ENCODE data around the gene CELF4. TPM values are rescaled to one million over a fixed set of nuclear protein-coding genes. Genes with fewer than 3 reads are reported as not detected.

The CELF4 gene
- total and polyA plus RNA-seq, 2 donors (not counting 3 experiments of a cell fraction or from before 2014, with no cell fraction given) = not detected

GRCh38 chr18:37318360-37319355 lies 246.9 kb downstream of the CELF4 start:
- intact Hi-C loops (cut with micrococcal nuclease) (no loop called here), dilution Hi-C loops (cut with MboI; ENCODE audit: extremely low pct_ligation_motif_present, low sequenced_read_pairs) (no loop called here)
- H3K4me3 ChIP-seq (replicated peaks in 1 of 3; ENCODE audit: insufficient read depth in 1 of 3, low read depth in 1 of 3, low read length in 3 of 3) = no peak overlapping the region
- H3K9ac ChIP-seq (replicated peaks; ENCODE audit: extremely low read depth, insufficient read depth, low read length) = no peak overlapping the region
- no peaks in the 10 kb centered on the region for H3K36me3 ChIP-seq (ENCODE audit: control insufficient read depth in 2 of 2, extremely low read depth in 1 of 2, insufficient read depth in 2 of 2, low read length in 2 of 2)
- H3K79me2 ChIP-seq (ENCODE audit: control insufficient read depth, insufficient read depth, low read length) = no peaks in the 10 kb centered on the region
- no peak overlapping the region for H3K4me2 ChIP-seq (ENCODE audit: insufficient read depth, low read length)
- FAIRE-seq = no peak
- H3K9me3 ChIP-seq (replicated peaks; ENCODE audit: control insufficient read depth, insufficient read depth, low read length) = no peaks in the 10 kb centered on the region
- TF ChIP-seq POLR2AphosphoS5 (IDR thresholded peaks at IDR 0.05; ENCODE audit: insufficient read depth, low read depth, low read length) = no peak
- TF ChIP-seq POLR2A (IDR thresholded peaks at IDR 0.05; ENCODE audit: low read depth, low read length) = no peak
- no peak for TF ChIP-seq MYC (IDR thresholded peaks at IDR 0.05; ENCODE audit: low read depth, low read length)
- no peak for TF ChIP-seq EZH2 (IDR thresholded peaks at IDR 0.05; ENCODE audit: borderline replicate concordance, low read depth, low read length, severe bottlenecking)
- TF ChIP-seq FOS (IDR thresholded peaks at IDR 0.05; ENCODE audit: borderline replicate concordance, insufficient read depth, low read length) = no peak
- TF ChIP-seq JUN (IDR thresholded peaks at IDR 0.05; ENCODE audit: borderline replicate concordance, insufficient read depth, insufficient read length, low read depth) = no peak
- TF ChIP-seq, protein P1, sequence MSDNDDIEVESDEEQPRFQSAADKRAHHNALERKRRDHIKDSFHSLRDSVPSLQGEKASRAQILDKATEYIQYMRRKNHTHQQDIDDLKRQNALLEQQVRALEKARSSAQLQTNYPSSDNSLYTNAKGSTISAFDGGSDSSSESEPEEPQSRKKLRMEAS (IDR thresholded peaks at IDR 0.05; ENCODE audit: insufficient read depth, insufficient read length) = no peak
- no peak for TF ChIP-seq CTCF (IDR thresholded peaks at IDR 0.05; ENCODE audit: extremely low read depth in 1 of 2, insufficient read depth in 1 of 2, low read depth in 1 of 2, low read length in 2 of 2)
- no peak for TF ChIP-seq GATA2 (IDR thresholded peaks at IDR 0.05; ENCODE audit: insufficient read depth, insufficient read length, low read depth, low read length)
- no peak overlapping the region for H2AFZ ChIP-seq (ENCODE audit: low read depth, low read length)
- no peaks in the 10 kb centered on the region for H4K20me1 ChIP-seq (replicated peaks; ENCODE audit: control insufficient read depth, extremely low read depth, insufficient read depth, low read length)
- no peaks in the 10 kb centered on the region for H3K4me1 ChIP-seq (ENCODE audit: control insufficient read depth, extremely low read depth, insufficient read depth, low read length)
- BruUV-seq (replicated peaks) = no TSS peak
- no peaks in the 10 kb centered on the region for H3K9me1 ChIP-seq (replicated peaks; ENCODE audit: control insufficient read depth, extremely low read depth, insufficient read depth, low read length)
- ChIA-PET CTCF (no interaction called here), POLR2A (no interaction called here)
- H3K27ac ChIP-seq (ENCODE audit: insufficient read depth, low read depth, low read length) = no peak overlapping the region
- DNase-seq (ENCODE audit: low read depth, low spot score) = no peak
- no peaks in the 10 kb centered on the region for H3K27me3 ChIP-seq (ENCODE audit: control insufficient read depth in 2 of 2, insufficient read depth in 2 of 2, low read length in 2 of 2)
